NCI-H460 (cell line): ENCODE measurements around the gene MCRIP2. TPM values are rescaled to one million over a fixed set of nuclear protein-coding genes. Genes with fewer than 3 reads are reported as not detected.

Source experiments
- DNase-seq: peaks from one replicate; pipeline ENCODE4 v3.0.0-alpha.2; 2016; ENCODE audit warnings: low read depth; ENCODE audit errors: extremely low read depth
- total RNA-seq: library from RNA; depleted of rRNA; stranded (reverse); fragments of >200 nt; shearing (Covaris generic); gene quantifications from 2 replicates; pipeline ENCODE4 v1.2.3, GENCODE V29; 2014

MCRIP2 gene
- total RNA-seq, 1 experiment from 2014 or later: 60.2 TPM

- DNase-seq: no peak
Measured at GRCh38 chr16:631808-632358, 9.7 kb upstream of the MCRIP2 start.

DNA sequence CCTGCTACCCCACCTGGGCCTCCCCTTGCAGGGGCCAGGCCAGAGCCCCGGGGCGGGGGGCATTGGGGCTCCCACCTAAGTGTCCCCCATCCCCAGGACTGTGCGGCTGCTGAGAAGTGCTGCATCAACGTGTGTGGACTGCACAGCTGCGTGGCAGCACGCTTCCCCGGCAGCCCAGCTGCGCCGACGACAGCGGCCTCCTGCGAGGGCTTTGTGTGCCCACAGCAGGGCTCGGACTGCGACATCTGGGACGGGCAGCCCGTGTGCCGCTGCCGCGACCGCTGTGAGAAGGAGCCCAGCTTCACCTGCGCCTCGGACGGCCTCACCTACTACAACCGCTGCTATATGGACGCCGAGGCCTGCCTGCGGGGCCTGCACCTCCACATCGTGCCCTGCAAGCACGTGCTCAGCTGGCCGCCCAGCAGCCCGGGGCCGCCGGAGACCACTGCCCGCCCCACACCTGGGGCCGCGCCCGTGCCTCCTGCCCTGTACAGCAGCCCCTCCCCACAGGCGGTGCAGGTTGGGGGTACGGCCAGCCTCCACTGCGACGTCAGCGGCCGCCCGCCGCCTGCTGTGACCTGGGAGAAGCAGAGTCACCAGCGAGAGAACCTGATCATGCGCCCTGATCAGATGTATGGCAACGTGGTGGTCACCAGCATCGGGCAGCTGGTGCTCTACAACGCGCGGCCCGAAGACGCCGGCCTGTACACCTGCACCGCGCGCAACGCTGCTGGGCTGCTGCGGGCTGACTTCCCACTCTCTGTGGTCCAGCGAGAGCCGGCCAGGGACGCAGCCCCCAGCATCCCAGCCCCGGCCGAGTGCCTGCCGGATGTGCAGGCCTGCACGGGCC lies 8.9 kb upstream of the MCRIP2 start:
- DNase-seq: no peak

DNA sequence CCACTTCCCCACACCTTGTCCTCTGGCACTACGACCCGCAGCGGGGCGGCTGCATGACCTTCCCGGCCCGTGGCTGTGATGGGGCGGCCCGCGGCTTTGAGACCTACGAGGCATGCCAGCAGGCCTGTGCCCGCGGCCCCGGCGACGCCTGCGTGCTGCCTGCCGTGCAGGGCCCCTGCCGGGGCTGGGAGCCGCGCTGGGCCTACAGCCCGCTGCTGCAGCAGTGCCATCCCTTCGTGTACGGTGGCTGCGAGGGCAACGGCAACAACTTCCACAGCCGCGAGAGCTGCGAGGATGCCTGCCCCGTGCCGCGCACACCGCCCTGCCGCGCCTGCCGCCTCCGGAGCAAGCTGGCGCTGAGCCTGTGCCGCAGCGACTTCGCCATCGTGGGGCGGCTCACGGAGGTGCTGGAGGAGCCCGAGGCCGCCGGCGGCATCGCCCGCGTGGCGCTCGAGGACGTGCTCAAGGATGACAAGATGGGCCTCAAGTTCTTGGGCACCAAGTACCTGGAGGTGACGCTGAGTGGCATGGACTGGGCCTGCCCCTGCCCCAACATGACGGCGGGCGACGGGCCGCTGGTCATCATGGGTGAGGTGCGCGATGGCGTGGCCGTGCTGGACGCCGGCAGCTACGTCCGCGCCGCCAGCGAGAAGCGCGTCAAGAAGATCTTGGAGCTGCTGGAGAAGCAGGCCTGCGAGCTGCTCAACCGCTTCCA lies 8.1 kb upstream of the MCRIP2 start:
- no peak for DNase-seq

DNA sequence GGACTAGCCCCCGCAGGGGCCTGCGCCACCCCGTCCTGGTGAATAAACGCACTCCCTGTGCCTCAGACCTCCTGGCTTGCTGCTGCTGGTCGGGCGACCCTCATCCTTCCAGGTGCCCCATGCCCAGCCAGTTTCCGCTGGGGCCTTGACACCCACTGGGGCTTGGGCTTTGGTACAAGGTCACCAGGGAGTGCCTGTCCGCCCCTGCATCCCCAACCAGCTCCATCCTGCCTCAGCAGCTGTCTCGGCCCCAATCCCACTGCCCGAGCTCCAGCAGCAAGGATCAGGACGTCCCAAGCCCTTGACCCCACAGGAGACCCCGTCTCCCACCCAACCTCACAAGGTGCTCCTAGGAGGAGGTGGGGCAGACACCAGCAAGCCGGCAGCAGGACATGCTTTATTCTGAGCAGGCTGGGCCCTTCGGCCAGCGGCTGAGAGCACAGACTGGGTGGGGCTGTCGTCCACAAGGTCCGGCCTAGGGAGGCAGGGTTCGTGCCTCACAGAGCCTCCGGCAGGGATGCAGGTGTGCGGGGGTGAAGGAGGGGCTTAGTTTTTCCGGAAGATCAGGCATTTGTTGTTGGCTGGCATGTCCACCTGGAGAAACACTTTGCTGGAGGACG lies 7.5 kb upstream of the MCRIP2 start:
- DNase-seq: no peak

DNA sequence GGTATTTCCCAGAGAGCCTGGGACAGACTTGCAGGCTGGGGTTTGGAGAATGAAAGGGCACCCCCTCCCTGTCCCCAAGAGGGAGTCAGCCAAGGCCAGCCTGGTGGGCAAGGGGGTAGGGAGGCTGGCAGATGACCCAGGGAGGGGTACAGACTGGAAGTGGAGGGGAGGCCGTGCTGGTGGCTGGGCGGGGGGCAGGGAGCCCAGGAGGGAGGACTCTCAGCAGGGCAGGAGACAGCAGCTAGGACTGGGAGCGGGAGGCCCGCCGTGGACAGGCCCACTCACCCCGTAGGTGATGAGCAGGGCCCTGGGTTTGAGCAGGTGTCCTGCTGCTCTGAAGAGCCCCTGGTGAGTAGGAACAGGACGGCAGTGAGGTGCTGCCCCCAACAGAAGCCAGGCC lies 6.6 kb upstream of the MCRIP2 start:
- no peak for DNase-seq

DNA sequence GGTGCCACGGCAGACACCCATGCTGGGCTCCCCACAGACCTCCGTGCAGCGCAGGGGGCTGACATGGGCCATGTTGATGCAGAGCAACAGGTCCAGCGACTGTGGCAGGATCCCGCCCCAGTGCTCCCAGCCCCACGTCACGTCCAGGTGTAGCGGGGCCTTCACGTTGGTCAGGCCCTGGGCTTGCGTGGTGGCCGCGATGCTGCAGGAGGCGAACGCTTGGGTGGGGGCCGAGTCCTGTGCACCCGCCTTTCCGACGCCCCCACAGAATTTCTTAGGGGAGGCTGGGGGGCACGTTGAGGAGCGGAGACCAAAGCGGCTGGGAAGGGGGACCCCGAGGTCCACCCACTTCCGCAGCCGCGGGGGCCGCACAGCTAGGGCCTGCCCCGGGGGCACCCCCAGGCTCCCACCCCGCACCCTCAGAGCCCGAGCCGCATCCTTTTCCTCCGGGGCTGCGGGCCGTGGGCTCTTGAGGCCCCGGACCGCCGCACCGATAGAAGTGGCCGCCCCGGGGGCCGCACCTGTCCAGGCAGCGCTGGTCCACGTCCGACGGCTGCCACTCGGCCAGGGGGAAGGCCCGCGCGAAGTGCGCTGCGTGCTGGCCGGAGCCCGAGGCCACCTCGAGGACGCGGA lies 5.9 kb upstream of the MCRIP2 start:
- DNase-seq: no peak

- DNase-seq: peak; percentile 94
Measured at GRCh38 chr16:636206-637080, 5.2 kb upstream of the MCRIP2 start, which contains the start of gene METTL26. TSS of gene METTL26 (minus strand) at chr16:636305. CDS start at chr16:636290, 15 bp downstream.

DNA sequence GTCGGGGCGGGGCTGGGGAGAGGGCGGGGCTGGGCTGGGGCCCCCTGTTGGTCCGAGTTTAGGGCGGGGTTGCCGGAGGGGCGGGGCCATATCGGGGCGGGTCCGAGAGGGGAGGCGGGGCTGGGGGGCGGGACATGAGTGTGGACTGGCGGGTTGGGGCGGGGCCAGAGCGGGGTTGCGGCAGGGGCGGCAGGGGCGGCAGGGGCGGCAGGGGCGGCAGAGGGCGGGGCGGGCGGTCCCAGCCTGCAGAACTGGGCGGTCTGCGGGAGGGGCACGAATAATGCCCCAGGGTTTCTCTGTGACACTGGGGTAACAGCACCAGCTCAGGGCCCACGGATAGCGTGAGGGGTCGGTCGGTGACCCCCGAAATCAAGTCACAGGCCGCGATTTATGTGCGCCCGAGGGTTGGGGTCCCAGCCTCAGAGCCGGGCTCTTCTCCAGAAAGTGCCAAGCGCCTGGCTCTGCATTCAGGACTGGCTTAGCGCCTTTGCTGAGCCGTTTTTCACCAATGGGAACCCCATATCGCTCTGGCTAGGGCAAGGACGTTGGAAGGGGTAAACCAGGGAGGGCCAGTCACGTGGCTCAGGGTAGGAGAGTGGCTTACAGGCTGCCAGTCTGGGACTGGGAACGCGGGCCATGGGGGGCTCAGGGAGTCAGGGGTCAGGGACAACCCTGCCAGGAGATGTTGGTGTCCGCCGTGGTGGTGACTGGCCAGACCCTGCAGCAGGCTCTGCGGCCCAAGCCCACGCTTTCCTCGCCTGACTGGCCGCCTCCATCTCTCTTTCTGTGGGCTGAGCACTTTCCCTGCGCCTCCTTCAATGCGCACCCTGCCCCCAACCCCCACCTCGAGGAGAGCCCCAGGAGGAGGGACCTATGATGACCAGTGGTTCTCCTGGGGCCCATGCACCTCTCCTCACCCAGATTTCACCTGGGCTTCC lies 4.3 kb upstream of the MCRIP2 start:
- DNase-seq: peak; percentile 89

DNA sequence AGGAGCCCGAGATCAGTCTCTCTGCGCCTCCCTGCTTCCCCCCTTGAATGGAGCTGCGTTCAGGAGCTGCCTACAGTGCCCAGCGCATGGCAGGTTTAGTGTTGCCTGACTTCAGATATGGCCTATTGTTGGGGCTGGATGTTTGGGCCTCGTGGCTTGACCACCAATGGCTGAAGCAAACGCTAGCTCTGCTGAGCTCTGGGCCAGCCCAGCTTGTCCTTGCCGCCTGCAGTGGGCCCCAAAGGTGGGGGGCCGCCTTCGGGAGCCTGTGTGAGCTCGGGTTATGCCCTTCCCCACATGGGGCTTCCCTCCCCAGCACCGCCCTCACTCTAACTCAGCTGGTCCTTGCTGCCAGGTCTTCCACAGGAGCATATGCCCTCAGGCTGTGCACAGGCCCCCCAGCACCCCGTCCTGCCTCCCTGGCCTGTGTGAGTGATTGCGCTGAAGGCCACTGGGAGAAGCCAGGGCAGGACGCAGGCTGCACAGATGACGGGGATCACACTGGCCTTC lies 3.5 kb upstream of the MCRIP2 start:
- no peak for DNase-seq

- DNase-seq: no peak
Measured at GRCh38 chr16:638836-639235, 2.8 kb upstream of the MCRIP2 start.

DNA sequence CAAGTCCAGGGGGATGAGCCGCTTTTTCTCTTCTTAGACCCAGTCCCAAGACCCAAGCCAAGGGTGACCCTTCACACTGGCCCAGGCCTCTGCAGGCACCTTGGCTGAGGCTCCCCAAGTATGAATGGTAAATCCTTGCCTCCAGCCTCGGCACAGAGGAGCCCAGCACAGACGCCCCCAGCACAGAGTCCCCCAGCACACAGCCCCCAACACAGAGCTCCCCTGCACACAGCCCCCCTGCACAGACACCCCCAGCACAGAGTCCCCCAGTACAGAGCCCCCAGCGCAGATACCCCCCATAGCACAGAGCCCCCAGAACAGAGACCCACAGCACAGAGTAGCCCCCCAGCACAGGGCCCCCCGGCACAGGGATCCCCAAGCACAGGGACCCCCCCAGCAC lies 1.0 kb upstream of the MCRIP2 start:
- DNase-seq: no peak

GRCh38 chr16:642189-643049 lies 791 bp downstream of the MCRIP2 start:
- DNase-seq: no peak

- no peak for DNase-seq
Measured at GRCh38 chr16:643050-643368, 1.4 kb downstream of the MCRIP2 start.

GRCh38 chr16:644556-644955 lies 2.9 kb downstream of the MCRIP2 start:
- DNase-seq: no peak

DNA sequence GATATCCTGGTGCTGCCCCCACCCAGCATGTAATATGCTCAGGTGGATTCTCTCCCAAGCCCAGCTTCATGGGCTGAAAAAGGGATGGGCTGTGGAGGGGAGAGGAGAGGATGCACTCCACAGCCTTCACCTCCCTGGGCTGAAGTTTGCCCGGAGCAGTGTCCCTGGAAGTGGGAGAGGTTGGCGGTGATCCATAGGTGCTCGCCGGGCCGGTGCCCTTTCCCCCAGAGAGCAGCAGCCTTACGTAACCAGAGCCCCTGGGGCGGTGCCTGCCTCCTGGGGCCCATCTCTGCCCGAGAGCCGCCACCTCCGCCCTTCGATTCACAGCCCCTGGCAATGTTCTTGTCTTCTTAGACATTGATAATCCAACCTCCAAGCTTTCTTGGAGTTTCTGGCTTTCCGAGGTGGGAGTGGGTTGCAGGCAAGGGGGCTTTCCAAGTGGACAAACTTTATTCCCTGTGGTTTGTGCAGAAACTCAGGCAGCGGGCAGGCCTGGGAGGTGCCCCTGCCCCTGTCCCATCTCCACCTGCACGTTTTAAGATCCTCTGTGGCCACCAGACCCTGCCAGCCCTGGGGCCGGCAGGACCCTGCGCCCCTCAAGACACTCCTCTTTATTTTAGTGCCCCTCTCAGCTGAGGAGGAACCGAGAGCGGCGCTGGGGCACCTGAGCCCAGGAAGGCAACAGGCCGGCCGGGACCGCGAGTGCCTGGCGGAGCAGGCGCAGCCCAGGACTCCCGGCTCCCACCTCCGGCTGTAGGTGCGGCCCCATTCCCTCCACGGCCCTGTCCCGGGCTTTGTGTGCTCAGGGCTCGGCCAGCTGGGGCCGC lies 4.4 kb downstream of the MCRIP2 start:
- DNase-seq: no peak

DNA sequence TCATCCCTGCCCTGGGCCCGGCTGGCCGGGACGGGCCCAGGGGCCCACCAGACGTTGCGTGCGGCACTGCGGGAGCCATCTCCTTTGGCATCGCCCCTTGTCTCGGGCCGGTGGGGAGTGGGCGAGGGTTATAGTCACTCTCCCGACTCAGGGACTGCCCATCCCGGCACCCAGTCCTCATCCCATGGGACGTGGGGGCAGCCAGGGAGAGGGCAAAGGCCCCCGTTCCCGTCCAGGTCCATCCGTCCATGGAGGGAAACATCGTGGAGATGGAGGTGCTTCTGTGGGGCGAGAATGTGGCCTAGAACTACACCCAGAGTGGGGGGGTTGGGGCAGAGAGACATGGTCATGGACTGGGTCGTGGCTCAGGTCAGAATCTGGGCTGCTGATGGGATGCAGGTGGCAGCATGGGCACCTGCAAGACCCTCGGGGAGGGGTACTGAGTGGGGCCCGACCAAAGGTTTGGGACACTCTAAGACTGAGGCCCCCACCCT lies 5.1 kb downstream of the MCRIP2 start:
- no peak for DNase-seq
